Keratinocyte (primary cell): ENCODE data around the gene CHMP6. TPM values are rescaled to one million over a fixed set of nuclear protein-coding genes. Genes with fewer than 3 reads are reported as not detected.

Experiments
- DNase-seq: peaks from one replicate; pipeline ENCODE4 v3.0.0-alpha.2; 2011; ENCODE audit warnings: low read depth, missing footprints, low spot score
- FAIRE-seq: peaks from 2 replicates; lab custom pipeline; 2011; peaks lifted over from hg19 to GRCh38; lab: Jason Lieb, UNC
- H2AFZ ChIP-seq: 2 replicates; pipeline ENCODE4 v1.6.0; 2012; ENCODE audit warnings: low read length, control low read depth, inconsistent platforms; ENCODE audit not compliant: control insufficient read depth
- H3K27ac ChIP-seq: 2 replicates; pipeline ENCODE4 v1.5.1; 2011; ENCODE audit warnings: low read length; ENCODE audit not compliant: control insufficient read depth, insufficient read depth
- H3K27me3 ChIP-seq: 3 replicates; pipeline ENCODE4 v1.6.0; 2011; ENCODE audit warnings: low read length; ENCODE audit not compliant: control insufficient read depth, insufficient read depth; ENCODE audit errors: extremely low read depth
- H3K36me3 ChIP-seq, 2 experiments: 2 replicates in 1 of 2; 3 replicates in 1 of 2; pipeline ENCODE4 v1.5.1; 2011; ENCODE audit warnings: low read length in 2 of 2, mild to moderate bottlenecking in 1 of 2; ENCODE audit not compliant: control insufficient read depth in 2 of 2, insufficient read depth in 2 of 2; ENCODE audit errors: extremely low read depth in 1 of 2
- H3K4me1 ChIP-seq: 3 replicates; pipeline ENCODE4 v1.5.1; 2011; ENCODE audit warnings: low read length; ENCODE audit not compliant: control insufficient read depth, insufficient read depth; ENCODE audit errors: extremely low read depth
- H3K4me2 ChIP-seq: 3 replicates; pipeline ENCODE4 v1.6.0; 2011; ENCODE audit warnings: low read depth, low read length; ENCODE audit not compliant: control insufficient read depth, insufficient read depth; ENCODE audit errors: extremely low read depth
- H3K4me3 ChIP-seq, 3 experiments: fragments of 200-600 bp in 1 of 3; sonication (generic) in 1 of 3; 2 replicates in 2 of 3; 3 replicates in 1 of 3; pipeline ENCODE4 v1.5.1; 2011 to 2016; ENCODE audit warnings: low read length in 3 of 3, mild to moderate bottlenecking in 3 of 3, control low read depth in 2 of 3, inconsistent platforms in 1 of 3, low read depth in 1 of 3, mixed read lengths in 1 of 3, mixed run types in 1 of 3, moderate library complexity in 1 of 3; ENCODE audit not compliant: control insufficient read depth in 2 of 3, insufficient read depth in 2 of 3; ENCODE audit errors: extremely low read depth in 1 of 3
- H3K79me2 ChIP-seq: 2 replicates; pipeline ENCODE4 v1.6.0; 2012; ENCODE audit warnings: low read length; ENCODE audit not compliant: control insufficient read depth, insufficient read depth
- H3K9ac ChIP-seq: 3 replicates; pipeline ENCODE4 v1.6.0; 2011; ENCODE audit warnings: low read length; ENCODE audit not compliant: control insufficient read depth, insufficient read depth; ENCODE audit errors: extremely low read depth
- H3K9me1 ChIP-seq: 3 replicates; pipeline ENCODE4 v1.6.0; 2011; ENCODE audit warnings: low read length; ENCODE audit not compliant: control insufficient read depth, insufficient read depth; ENCODE audit errors: extremely low read depth
- H3K9me3 ChIP-seq: 2 replicates; pipeline ENCODE4 v1.5.1; 2012; ENCODE audit warnings: low read depth, low read length; ENCODE audit not compliant: control insufficient read depth
- H4K20me1 ChIP-seq: 3 replicates; pipeline ENCODE4 v1.6.0; 2011; ENCODE audit warnings: low read length; ENCODE audit not compliant: control insufficient read depth, insufficient read depth; ENCODE audit errors: extremely low read depth
- CTCF ChIP-seq, 3 experiments: IDR thresholded peaks in 1 of 3; conservative IDR thresholded peaks in 1 of 3; optimal IDR thresholded peaks in 1 of 3; 2 replicates in 2 of 3; 3 replicates in 1 of 3; pipeline versions ENCODE3 to v1.5.1; 2011; ENCODE audit warnings: low read length in 3 of 3, mild to moderate bottlenecking in 3 of 3, moderate library complexity in 2 of 3, control low read depth in 1 of 3, inconsistent platforms in 1 of 3; ENCODE audit not compliant: insufficient read depth in 2 of 3; ENCODE audit errors: extremely low read depth in 1 of 3
- EZH2 ChIP-seq: IDR thresholded peaks from one replicate; pipeline ENCODE4 v1.6.1; 2012; ENCODE audit warnings: inconsistent platforms, mild to moderate bottlenecking, low read length, moderate library complexity
- dilution Hi-C: fragments of 300-500 bp; cut with MboI; formaldehyde crosslinking; loops from one replicate; pipeline ENCODE4 v1.7.0; 2020; ENCODE audit warnings: low sequenced_read_pairs; ENCODE audit not compliant: extremely low pct_ligation_motif_present
- polyA plus RNA-seq, 5 experiments: library from polyadenylated mRNA; depleted of rRNA in 3 of 5; stranded (reverse) in 3 of 5; stranded (forward) in 1 of 5; unstranded in 1 of 5; fragments of >200 nt; gene quantifications; 1 replicate in 1 of 5; 2 replicates in 3 of 5; 3 replicates in 1 of 5; pipeline versions ENCODE4 v1.2.1 to v1.2.3, GENCODE V29; 2011 to 2012; ENCODE audit warnings: missing spikeins in 2 of 5, low read depth in 1 of 5, low replicate concordance in 1 of 5

Gene CHMP6
- polyA plus RNA-seq, 1 donor (not counting 4 experiments of a cell fraction or from before 2014, with no cell fraction given) = 20.9 TPM

GRCh38 chr17:81018044-81018802, 26.6 kb downstream of the CHMP6 start:
- TF ChIP-seq EZH2 = no peak
- no peak for TF ChIP-seq CTCF (optimal IDR thresholded peaks at IDR 0.05 in 1 of 3, IDR thresholded peaks at IDR 0.05 in 1 of 3, conservative IDR thresholded peaks at IDR 0.05 in 1 of 3; ENCODE audit: extremely low read depth in 1 of 3, insufficient read depth in 2 of 3, low read length in 3 of 3)
- Histone ChIP-seq H3K4me2 (peak overlapping the region; percentile 16), H3K4me1 (peaks cover 17% of the 10 kb centered on the region), H2AFZ (peak overlapping the region; percentile 74), H3K9me3 (peaks cover 5% of the 10 kb centered on the region), H3K4me3 (no peak overlapping the region), H4K20me1 (no peaks in the 10 kb centered on the region), H3K27me3 (no peaks in the 10 kb centered on the region), H3K9ac (no peak overlapping the region), H3K36me3 (no peaks in the 10 kb centered on the region), H3K27ac (no peak overlapping the region), H3K9me1 (no peaks in the 10 kb centered on the region), H3K79me2 (no peaks in the 10 kb centered on the region)
- no peak for DNase-seq
- dilution Hi-C loops = no loop called here
- FAIRE-seq = peak; percentile 26

DNA sequence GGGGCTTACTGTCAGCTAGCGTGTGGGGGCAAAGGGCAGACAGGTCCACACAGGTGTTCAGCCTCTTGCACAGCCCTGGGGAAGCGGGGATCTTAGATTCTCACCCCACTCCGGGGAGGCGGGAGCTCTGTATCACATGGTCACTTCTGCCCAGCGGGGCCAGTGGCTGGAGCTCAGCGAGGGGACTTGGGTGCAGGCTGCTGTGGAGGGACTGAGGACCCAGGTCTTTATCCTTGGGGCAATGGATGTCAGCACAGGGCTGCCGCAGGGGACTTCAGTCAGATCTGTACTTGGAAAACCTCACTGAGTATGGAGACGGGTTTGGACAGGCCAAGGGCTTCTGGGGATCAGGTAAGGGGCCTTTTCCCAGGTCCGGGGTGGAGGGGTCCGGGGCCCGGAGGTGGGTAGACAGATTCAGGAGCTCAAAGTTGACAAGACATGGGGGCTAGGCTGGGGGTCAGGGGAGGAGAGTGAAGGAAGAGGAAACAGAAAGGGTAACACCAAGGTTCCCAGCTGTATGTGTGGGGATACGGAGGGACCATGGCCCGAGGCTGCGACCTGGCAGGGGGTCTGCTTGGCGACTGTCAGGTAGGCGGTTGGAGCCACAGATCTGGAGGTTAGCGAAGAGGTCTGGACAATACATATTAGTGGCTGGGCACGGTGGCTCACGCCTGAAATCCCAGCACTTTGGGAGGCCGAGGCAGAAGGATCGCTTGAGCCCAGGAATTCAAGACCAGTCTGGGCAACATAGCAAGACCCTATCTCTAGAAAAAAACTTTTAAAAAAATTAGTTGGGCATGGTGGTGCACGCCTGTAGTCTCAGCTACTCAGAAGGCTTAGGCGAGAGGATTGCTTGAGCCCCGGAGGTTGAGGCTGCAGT, 28.2 kb downstream of the CHMP6 start:
- H3K27ac ChIP-seq = no peak overlapping the region
- no peak for FAIRE-seq
- peaks cover 2% of the 10 kb centered on the region for H3K27me3 ChIP-seq
- H3K9ac ChIP-seq = no peak overlapping the region
- peaks cover 5% of the 10 kb centered on the region for H3K9me3 ChIP-seq
- no peak overlapping the region for H3K4me3 ChIP-seq
- no peak overlapping the region for H3K4me2 ChIP-seq
- dilution Hi-C loops = no loop called here
- peaks cover 23% of the 10 kb centered on the region for H3K4me1 ChIP-seq
- TF ChIP-seq EZH2 (no peak), CTCF (optimal IDR thresholded peaks at IDR 0.05 in 1 of 3, IDR thresholded peaks at IDR 0.05 in 1 of 3, conservative IDR thresholded peaks at IDR 0.05 in 1 of 3; ENCODE audit: extremely low read depth in 1 of 3, insufficient read depth in 2 of 3, low read length in 3 of 3) (no peak)
- no peak overlapping the region for H2AFZ ChIP-seq
- no peak for DNase-seq
- no peaks in the 10 kb centered on the region for H3K79me2 ChIP-seq
- no peaks in the 10 kb centered on the region for H4K20me1 ChIP-seq
- H3K36me3 ChIP-seq = no peaks in the 10 kb centered on the region
- H3K9me1 ChIP-seq = no peaks in the 10 kb centered on the region
